ENCODE data around the gene APOB. TPM values are rescaled to one million over a fixed set of nuclear protein-coding genes. Genes with fewer than 3 reads are reported as not detected.

Gene APOB
- total and polyA plus RNA-seq, 12 donors: 0.22 to 45.4 (median 8.4) TPM

DNA sequence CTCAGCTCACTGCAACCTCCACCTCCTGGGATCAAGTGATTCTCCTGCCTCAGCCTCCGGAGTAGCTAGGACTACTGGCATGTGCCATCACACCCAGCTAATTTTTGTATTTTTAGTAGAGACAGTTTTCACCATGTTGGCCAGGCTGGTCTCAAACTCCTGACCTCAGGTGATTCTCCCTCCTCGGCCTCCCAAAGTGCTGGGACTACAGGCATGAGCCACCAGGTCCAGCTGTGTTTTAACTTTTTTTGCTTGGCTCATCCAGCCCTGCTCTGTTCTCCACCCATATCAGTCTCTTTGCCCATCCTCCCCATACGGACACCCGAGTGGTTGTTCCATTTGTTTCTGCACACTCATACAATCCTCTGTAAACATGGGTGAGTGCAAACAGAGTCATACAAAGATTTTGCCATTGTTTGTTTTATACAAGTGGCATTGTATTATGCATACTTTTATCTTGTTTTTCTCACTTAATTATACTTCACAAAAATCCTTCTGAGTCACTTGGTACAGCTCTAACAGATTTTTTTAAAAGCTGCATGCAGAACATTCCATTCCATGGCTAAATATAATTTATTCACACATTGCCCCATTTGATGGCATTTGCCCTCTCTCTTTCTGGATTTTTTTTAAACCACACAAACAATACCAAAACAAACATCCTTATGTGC is 5.3 kb downstream of the APOB start:
- Histone ChIP-seq H3K9me3 (no peaks in the 10 kb centered on the region), H3K27me3 (peaks cover 0 to 9% (median 3%) of the 10 kb centered on the region in 7 donors), H3K36me3 (no peaks in the 10 kb centered on the region), H3K4me1 (peaks cover 0 to 19% (median 10%) of the 10 kb centered on the region in 9 donors), H3K27ac (peak overlapping the region; percentile 41 to 84 (median 64)), H3K4me3 (no peak overlapping the region)
- WGBS, 2 donors: 51 to 56% methylated on average over 4 of the region's 4 CpGs
- ATAC-seq (peak in 7 of 8 donors; percentile 36 to 78 (median 64)), DNase-seq (no peak)
- intact Hi-C loops (cut with DNase I): no loop called here
- TF ChIP-seq, protein P1, sequence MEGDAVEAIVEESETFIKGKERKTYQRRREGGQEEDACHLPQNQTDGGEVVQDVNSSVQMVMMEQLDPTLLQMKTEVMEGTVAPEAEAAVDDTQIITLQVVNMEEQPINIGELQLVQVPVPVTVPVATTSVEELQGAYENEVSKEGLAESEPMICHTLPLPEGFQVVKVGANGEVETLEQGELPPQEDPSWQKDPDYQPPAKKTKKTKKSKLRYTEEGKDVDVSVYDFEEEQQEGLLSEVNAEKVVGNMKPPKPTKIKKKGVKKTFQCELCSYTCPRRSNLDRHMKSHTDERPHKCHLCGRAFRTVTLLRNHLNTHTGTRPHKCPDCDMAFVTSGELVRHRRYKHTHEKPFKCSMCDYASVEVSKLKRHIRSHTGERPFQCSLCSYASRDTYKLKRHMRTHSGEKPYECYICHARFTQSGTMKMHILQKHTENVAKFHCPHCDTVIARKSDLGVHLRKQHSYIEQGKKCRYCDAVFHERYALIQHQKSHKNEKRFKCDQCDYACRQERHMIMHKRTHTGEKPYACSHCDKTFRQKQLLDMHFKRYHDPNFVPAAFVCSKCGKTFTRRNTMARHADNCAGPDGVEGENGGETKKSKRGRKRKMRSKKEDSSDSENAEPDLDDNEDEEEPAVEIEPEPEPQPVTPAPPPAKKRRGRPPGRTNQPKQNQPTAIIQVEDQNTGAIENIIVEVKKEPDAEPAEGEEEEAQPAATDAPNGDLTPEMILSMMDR (IDR thresholded peaks at IDR 0.05): no peak

DNA sequence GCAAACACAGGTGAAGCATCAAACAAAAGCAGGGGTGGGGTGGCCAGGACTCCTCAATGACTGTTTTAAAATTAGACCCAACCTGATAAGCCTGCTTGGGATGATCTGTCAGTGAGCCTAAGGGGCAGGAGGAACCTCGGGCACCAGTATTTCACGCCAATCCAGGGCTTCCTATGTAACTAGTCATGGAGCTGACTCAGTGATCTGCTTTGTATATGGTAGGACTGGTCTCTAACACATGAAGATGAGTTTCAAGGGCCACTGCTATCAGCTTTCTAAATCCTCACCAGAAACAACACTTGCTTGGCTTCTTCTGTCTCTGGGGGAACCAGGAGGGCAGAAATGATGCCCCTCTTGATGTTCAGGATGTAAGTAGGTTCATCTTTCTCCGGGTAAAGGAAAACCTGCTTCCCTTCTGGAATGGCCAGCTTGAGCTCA is 6.2 kb downstream of the APOB start:
- intact Hi-C loops (cut with DNase I): no loop called here
- ATAC-seq (no peak), DNase-seq (no peak)
- peaks cover 0 to 1% (median 0%) of the 10 kb centered on the region in 7 donors for H3K27me3 ChIP-seq
- peak overlapping the region in 4 of 10 donors; percentile 54 to 84 (median 65) for H3K27ac ChIP-seq
- TF ChIP-seq, protein P1 (IDR thresholded peaks at IDR 0.05): no peak
- peaks cover 0 to 13% (median 4%) of the 10 kb centered on the region in 9 donors for H3K4me1 ChIP-seq
- no peak overlapping the region for H3K4me3 ChIP-seq
- WGBS, 2 donors: 72 to 76% methylated on average over 3 of the region's 3 CpGs
- H3K9me3 ChIP-seq: no peaks in the 10 kb centered on the region
- no peaks in the 10 kb centered on the region for H3K36me3 ChIP-seq

DNA sequence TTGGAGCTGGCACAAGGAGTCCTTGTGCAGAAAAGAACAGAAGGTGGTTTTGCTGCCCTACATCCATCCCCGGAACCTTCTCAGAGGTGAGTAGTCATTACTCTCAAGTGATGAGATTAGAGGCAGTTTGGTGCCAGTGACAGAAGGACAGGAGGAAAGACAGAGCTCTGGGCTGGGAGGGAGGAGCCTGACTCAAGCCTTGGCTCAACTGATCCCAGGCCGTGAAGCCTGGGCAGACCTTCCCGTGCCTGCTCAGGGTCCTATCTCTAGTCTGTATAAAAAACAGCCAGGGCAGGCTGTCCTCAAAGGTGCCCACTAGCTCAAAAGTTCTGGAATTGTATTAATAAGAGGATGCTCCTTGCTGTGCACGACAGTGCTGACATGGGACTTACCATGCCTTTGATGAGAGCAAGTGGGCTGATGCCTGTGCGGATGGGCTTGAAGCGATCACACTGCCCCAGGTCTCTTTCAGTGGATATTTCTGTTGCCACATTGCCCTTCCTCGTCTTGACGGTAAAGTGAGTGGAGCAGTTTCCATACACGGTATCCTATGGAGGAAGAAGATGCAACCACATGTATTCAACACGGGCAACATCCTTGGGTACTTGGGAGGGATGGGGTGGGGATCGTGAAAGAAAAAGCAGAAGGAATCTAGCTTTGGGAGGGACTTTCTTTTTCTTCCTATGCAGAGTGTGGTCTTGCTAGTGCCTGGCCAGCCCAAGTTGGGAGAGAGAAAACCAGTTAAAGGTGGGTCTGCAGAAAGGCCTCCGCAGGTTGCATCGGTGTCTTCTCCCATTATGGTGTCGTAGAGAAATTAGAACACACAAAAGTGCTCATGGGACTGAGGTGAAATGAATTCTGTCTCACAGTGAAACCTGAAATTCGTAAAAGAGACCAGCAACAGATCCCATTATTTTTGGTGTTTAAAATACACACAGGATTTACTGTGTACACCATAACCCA is 6.9 kb downstream of the APOB start:
- Histone ChIP-seq H3K9me3 (no peaks in the 10 kb centered on the region), H3K4me1 (peaks cover 0 to 13% (median 4%) of the 10 kb centered on the region in 9 donors), H3K27ac (peak overlapping the region in 1 of 10 donors; percentile 84), H3K36me3 (no peaks in the 10 kb centered on the region), H3K4me3 (no peak overlapping the region), H3K27me3 (no peaks in the 10 kb centered on the region)
- TF ChIP-seq, protein P1 (IDR thresholded peaks at IDR 0.05): no peak
- no peak for DNase-seq
- WGBS, 2 donors: 85 to 90% methylated on average over 15 of the region's 15 CpGs
- no peak for ATAC-seq
- intact Hi-C loops (cut with DNase I): no loop called here

DNA sequence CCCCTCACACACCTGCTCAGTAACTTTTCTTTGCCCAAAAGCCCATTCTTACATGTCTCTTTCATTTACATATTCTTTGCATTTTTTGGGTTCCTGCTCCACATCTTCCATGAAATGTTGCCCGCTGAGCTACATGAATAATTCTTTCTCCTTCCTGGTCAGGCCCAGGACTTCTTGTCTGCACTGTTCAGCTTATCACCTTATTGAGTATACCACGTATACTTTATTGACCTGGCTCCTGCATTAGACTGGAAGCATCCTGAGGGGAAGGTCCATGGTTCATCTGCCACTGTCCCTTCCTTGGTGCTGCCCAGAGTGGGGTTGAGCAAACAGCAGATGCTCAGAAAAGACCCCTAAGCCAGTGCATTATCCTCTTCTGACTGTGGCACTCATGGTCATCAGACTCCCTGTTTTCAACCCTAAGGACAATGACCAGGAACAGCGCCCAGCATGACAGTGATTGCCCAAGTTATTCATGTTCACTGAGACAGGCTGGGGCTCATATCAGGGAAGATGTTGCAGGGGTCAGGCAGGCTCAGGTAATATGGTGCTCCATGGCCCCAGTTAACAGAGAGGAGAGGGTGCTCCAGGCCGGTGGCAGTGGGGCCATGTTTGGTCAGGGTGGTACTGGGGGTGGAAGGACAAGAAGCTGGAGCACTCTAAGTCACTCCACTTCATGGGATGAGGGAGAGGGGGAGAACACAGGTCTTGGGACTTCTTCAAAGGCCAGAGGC is 7.7 kb downstream of the APOB start:
- TF ChIP-seq, protein P1 (IDR thresholded peaks at IDR 0.05): no peak
- H3K36me3 ChIP-seq: no peaks in the 10 kb centered on the region
- 91 to 94% methylated on average over 4 of the region's 4 CpGs for WGBS, 2 donors
- ATAC-seq (no peak), DNase-seq (no peak)
- no peaks in the 10 kb centered on the region for H3K9me3 ChIP-seq
- H3K27ac ChIP-seq: no peak overlapping the region
- peaks cover 0 to 13% (median 4%) of the 10 kb centered on the region in 9 donors for H3K4me1 ChIP-seq
- no peaks in the 10 kb centered on the region for H3K27me3 ChIP-seq
- no peak overlapping the region for H3K4me3 ChIP-seq
- intact Hi-C loops (cut with DNase I): no loop called here
